GM19239 (cell line): ENCODE data around the gene SIK2.
A peak's percentile ranks its signal among the peaks of the same experiment; 100 is the strongest.

Source experiments
- DNase-seq: peaks from one replicate; pipeline ENCODE4 v3.0.0; 2011; ENCODE audit warnings: low spot score; ENCODE audit not compliant: insufficient read length
- FAIRE-seq: peaks from 2 replicates; lab custom pipeline; 2011; peaks lifted over from hg19 to GRCh38; lab: Jason Lieb, UNC

Gene SIK2

GRCh38 chr11:111612224-111612623, 10.0 kb downstream of the SIK2 start:
- FAIRE-seq, result no peak
- no peak for DNase-seq

DNA sequence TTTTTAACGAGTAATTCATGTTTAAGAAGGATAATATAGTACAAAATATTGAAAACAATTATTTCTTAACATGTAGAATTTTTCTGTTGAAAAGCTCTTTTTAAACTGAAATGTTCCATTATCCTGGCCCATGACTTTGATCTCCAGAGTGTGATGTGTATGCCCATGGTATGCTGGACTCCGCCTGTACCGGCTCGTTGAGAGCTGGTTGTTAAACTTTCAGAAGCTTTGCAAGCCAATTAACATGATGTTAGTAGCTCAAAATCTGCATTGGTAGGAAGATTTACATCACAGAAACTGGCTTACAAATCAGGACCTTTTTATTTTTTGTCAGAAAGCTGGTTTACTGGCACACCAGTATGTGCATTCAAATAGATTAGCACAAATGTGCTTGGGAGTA, 15.0 kb downstream of the SIK2 start:
- FAIRE-seq (no peak), DNase-seq (no peak)

DNA sequence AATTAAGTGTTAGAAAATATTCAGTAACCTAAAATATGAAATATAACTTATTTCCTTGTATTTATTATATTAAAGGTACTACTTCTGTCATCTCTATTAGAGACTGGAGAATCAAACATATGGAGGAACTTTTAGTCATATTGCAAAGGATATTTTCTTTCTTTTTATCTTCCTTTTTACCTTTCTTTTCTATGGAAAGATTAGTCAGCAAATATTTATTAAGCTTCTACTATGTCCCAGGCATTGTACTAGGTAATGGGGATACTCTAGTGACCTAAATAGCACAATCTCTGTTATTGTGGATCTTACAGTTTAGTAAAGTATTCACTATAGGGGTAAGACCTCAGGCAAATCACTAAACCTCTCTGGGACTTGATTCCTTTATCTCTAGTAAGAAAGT, 18.3 kb downstream of the SIK2 start:
- no peak for FAIRE-seq
- DNase-seq, result no peak

DNA sequence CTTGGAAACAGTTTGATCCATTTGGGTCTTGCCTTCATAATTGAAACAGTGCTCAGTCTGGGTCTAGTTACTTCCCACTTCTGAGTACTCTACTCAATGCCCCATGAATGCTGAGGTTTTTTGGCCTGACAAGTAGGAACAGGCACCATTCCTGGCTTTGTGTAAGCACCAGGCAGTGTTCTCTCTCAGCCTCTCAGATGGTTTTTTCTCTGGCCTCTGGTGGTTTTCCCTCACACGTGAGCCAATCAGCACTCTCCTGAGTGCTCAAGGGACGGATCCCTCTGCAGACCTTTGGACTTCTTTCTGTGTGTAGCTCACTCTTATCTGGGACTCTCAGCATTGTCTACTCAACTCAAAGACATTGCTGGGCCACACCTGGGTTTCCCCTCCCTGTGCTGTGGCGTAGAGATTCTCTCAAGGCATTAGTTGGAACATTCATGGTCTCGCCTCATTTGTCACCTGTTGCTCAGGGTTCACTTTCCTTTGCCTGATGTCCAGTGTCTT, 21.3 kb downstream of the SIK2 start:
- no peak for DNase-seq
- FAIRE-seq, result peak; percentile 74

- FAIRE-seq (no peak), DNase-seq (no peak)
Measured at GRCh38 chr11:111624608-111625007, 22.4 kb downstream of the SIK2 start.

DNA sequence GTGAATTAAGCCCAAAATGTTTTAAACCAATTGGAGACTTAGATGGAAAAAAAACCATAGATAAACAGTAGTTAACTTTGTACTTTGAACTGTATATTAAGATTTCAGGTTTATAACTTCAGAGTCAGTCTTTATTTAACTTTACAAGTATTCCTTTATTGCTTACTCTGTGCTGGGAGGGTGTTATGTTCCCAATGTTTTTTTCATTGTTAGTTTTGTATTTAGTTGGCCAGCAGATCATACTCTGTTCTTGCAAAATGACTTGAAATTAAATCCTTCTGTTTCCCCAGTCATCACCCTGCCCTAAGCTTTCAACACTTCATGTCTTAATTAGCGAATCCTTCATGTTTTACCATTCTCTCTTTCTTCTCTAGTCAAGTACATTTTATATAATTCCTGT, 25.3 kb downstream of the SIK2 start:
- FAIRE-seq (no peak), DNase-seq (no peak)

DNA sequence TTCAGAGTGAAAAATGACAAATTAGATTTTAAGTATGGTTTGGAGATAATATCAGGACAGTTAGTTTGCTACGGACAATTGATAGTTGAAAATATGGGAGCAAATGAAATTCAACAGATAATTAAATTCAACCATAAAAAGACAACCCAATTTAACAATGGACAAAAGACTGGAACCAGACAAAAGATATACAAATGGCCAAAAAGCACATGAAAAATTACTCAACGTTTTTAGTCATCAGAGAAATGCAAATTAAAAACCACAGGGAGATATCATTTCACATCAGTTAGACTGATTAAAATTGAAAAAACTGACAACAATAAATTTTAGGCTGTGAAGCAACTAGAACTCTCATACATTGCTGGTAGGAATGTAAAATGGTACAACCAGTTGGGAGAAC, 27.2 kb downstream of the SIK2 start:
- DNase-seq (no peak), FAIRE-seq (no peak)

- DNase-seq, result no peak
- no peak for FAIRE-seq
Measured at GRCh38 chr11:111631024-111631665, 28.9 kb downstream of the SIK2 start.

- DNase-seq (no peak), FAIRE-seq (peak; percentile 94)
Measured at GRCh38 chr11:111631666-111632039, 29.4 kb downstream of the SIK2 start.

DNA sequence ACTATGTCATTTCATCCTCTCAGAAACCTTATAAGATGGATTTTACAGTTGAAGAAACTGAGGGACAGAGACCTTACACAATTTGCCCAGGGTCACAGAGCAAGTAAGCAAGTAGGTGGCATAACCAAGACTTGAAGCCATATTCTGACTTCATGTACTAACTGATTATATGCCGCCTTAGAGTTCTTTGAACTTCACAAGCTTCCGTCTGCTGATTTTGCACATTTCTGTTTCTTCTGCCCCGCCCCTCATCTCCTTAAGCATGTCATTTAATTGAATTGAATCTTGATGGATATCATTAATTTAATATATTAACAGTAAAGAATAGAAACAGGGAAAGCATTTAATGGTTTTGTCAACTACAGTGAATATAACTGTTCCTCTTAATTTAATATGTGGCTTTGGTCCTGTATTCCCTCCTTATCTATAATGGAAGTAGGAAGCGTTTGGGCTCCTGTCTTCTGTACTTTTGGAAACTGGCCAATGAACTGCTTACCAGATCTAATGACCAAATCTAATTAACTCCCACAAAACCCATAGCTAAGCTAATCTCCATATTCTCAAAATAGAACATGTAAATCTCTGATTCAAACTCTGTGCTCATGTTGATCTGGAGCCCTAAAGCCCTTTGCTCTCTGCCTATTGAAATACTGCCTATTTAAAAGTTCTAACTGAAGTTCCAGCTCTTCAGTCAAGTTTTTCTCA, 30.4 kb downstream of the SIK2 start:
- FAIRE-seq (no peak), DNase-seq (no peak)

- DNase-seq, result no peak
- FAIRE-seq, result peak; percentile 84
Measured at GRCh38 chr11:111633248-111633647, 31.0 kb downstream of the SIK2 start.

DNA sequence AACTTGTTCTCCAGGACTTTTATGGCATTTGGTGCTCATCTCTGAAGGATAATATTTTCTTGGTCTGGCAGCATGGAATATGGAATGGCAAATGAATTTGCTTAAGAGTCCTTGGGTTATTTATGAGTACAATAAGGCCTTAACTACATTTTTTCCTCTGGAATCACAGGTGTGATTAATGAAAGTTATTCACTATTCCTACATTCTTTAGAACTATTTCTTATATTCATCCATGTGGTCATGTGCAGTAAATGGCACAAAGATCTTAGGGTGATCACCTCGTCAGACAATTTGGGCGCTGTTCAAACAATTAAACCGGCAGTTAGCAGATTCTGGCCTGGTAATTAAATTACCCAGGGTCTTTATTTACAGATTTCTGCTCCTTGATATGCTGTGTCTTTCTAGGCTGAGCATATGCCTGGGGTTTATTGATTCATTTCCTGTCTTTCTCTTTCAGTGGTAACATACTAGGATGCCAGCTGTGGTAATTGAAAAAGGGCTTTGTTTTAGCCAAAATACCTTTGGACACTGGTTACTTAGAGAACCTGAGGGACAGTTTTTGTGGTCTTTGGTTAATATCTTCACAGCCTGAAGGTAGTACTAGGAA, 31.6 kb downstream of the SIK2 start:
- no peak for DNase-seq
- peak; percentile 48 for FAIRE-seq

DNA sequence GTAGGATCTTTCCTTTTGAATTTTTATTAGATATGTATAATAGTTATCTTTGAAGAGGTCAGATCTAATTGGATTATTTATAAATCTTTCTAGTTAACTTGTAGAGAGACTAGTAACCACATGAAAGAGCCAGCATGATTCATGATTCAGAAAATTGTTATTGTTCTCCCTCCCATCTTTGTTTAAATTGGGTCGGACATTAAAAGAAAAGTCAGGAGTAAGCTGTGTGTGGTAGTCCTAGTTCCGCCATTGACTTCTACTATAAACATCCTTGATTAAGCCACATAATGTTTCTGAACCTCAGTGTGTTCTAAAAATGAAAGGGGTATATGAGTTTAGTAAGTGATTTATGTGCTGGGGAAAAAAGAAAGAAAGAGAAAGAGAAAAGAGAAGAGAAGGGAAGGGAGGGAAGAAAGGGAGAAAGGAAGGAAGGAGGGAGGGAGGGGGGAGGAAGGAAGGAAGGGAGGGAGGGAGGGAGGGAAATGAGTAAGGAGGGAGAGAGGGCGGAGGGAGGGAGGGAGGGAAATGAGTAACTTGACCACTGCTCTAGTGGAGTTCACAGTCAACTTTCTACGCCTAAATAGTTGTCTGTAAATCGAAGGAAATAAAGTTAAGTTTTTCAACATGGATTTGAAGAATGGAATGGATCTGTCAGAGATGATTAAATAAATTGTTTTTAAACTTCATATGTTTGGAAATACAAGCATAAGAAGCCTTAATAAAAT, 32.9 kb downstream of the SIK2 start:
- FAIRE-seq, result peak; percentile 49

DNA sequence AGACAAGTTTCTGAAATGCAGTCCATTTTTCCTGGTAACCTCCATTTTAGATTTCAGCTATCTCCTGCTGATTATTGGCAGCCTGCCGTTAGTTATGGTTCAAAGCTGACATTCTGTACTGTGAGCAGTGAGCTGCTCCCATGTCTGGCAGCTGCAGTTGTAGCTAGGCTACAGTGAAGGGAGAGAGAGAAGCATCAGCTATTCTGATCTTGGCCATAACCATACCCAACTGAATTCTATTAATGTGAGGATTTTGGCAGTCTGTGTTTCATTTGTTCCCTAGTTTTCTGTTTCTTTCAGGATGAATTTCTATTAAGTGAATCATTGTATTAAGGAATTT, 33.4 kb downstream of the SIK2 start:
- DNase-seq (no peak), FAIRE-seq (no peak)

More for the DNA sequence above, 32.9 kb downstream of the SIK2 start:
- no peak for DNase-seq

DNA sequence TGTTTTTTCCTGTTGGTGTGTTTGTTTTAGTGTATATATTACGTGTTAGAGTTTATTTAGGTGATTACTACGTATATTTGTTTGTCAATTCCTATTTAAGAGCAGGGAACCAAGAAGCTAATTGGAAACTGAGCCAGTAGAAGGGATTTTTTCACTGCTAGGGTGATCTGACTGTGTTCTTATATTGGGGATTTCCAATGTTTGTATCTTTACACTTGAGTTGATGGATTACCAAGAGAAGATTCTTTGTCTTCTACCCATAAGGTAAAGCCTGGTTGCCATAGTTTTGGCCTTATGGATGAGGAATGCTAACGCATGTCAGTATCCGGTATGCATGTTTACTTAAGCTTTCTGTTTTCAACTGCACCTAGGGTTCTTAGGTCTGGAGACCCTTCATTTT, 35.6 kb downstream of the SIK2 start:
- FAIRE-seq (peak; percentile 57), DNase-seq (no peak)

DNA sequence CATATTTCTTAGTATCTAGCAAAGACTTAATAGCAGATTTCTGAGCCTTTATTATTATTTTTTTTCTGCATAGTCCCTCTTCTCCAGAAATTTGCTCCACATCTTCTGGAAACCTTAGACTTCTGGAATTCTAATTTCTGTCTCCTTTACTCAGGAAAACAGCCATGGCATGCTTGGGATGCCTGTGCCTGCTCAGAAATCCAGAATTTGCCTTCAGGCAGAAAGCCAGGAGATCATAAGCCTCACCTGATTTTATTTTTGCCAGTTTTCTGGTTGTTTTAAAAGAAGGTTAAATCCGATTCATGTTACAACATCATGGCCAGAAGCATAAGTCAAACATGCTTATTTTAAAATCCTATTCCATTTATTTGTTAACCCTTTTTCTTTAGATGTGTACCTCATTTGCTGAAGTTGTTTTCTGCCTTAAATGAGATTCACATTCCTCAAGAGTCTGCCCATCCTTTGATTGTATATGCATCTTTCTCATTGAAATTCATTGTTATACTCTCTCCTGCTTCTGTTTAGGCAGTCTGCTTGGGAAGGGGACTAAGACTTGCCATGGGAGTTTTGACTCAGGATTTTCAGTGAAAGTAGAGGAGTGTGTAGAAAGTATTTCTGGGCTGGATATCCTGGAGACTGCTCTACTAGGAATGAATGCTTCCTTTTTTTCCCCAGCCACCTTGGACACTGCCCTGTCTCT, 37.1 kb downstream of the SIK2 start:
- DNase-seq (no peak), FAIRE-seq (no peak)

DNA sequence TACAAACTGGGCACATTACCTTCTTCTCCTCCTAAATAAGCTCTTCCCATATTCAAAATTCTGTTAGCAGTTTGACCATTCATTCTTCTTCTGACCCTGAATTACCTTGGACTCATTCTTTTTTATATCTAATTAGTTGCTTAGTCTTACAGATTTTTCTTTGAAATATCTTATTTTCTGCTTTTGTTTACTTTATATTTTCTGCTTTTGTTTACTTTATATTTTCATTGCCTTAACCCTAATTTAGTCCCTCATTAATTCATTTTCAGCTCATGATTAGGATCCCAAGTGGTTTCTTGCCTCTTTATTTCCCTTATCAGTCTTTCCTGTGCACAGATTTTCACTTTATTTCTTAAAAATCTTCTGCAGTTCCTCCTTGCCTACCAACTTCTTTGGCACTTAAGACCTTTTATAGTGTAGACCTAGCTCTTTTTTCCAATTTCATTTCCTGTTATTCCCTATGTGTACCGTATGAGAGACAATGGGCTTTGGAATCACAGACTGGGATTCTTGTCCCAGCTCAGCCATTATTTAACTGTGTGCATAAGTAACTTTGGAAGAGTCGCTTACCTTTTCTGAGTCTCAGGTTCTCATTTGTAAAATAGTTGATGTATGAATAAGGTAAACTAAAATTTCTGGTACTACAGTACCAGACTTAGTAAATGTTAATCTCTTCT, 39.2 kb downstream of the SIK2 start:
- FAIRE-seq, result no peak

GRCh38 chr11:111642542-111642941, 40.3 kb downstream of the SIK2 start:
- FAIRE-seq (no peak), DNase-seq (no peak)

More for the DNA sequence above, 39.2 kb downstream of the SIK2 start:
- DNase-seq, result no peak

DNA sequence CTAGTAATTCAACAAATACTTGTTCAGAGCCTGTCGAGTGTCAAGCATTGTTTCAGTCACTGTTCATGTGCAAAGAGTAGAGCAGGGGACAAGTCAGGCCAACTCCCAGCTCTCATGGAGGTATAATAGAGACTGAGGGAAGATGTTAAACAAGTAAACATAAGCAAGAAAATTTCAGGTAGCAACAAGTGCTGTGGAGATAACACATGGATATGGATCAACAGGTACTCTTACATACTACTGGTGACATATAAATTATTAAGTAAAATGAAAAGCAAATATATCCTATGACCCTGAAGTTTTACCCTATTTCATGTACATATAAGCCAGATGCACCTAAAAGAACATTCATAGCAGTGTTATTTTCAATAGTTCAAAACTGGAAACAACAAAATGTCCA, 42.7 kb downstream of the SIK2 start:
- no peak for FAIRE-seq
- no peak for DNase-seq
